ENCODE measurements around the gene CXCL13. TPM values are rescaled to one million over a fixed set of nuclear protein-coding genes. Genes with fewer than 3 reads are reported as not detected.

Gene CXCL13
- polyA plus RNA-seq, 1 experiment, result not detected

DNA sequence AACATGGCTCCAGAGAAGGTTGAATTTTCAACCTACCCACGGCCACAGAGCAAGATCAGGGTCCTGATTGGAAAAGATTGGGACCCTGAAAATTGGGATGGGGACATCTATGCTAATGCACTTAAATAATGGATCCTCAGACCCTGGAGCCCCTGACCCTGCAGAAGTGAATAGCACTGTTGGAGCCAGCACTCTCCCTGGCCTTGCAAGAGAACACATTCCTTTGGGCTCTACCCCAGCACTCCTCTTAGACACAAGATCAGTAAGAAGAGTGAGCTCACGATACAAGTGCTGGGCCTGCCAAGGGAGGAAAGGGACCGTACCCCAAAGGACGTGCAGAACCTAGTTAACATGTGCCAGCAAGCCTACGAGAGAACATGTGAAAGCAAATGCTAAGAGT is 19.9 kb downstream of the CXCL13 start:
- H3K27me3 ChIP-seq (ENCODE audit: control insufficient read depth, insufficient read depth, low read length), result peaks cover 21% of the 10 kb centered on the region
- no peaks in the 10 kb centered on the region for H3K9me3 ChIP-seq (ENCODE audit: control insufficient read depth, insufficient read depth, low read length)
- CTCF ChIA-PET, result no interaction called here
- H3K27ac ChIP-seq (ENCODE audit: low read depth, low read length), result no peak overlapping the region
- TF ChIP-seq, protein P1, sequence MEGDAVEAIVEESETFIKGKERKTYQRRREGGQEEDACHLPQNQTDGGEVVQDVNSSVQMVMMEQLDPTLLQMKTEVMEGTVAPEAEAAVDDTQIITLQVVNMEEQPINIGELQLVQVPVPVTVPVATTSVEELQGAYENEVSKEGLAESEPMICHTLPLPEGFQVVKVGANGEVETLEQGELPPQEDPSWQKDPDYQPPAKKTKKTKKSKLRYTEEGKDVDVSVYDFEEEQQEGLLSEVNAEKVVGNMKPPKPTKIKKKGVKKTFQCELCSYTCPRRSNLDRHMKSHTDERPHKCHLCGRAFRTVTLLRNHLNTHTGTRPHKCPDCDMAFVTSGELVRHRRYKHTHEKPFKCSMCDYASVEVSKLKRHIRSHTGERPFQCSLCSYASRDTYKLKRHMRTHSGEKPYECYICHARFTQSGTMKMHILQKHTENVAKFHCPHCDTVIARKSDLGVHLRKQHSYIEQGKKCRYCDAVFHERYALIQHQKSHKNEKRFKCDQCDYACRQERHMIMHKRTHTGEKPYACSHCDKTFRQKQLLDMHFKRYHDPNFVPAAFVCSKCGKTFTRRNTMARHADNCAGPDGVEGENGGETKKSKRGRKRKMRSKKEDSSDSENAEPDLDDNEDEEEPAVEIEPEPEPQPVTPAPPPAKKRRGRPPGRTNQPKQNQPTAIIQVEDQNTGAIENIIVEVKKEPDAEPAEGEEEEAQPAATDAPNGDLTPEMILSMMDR (IDR thresholded peaks at IDR 0.05; ENCODE audit: low read depth, low read length), result no peak
- POLR2A ChIA-PET, result no interaction called here
- no peak for DNase-seq (ENCODE audit: low read depth, low spot score)
- no peak overlapping the region for H3K4me3 ChIP-seq (ENCODE audit: low read depth, low read length)

DNA sequence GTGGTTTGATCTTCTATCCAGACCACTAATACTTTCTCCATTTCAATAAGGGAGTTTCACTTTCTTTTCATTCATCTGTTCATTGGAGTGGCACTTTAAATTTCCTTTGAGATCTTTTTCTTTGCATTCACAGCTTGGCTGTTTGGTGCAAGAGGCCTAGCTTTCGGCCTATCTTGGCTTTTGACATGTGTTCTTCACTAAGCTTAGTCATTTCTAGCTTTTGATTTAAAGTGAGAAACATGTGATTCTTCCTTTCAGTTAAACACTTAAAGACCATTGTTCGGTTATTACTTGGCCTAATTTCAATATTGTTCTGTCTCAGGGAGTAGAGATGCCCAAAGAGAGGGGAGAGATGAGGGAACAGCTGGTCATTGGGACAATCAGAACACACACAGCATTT is 24.3 kb downstream of the CXCL13 start:
- CTCF ChIA-PET, result interaction anchor here (1.3 kb wide), 2 partner anchors 10 to 29 kb away, joined by 6 read pairs; no protein-coding TSS in a partner anchor
- no peak overlapping the region for H3K4me3 ChIP-seq (ENCODE audit: low read depth, low read length)
- H3K27me3 ChIP-seq (ENCODE audit: control insufficient read depth, insufficient read depth, low read length), result peaks cover 6% of the 10 kb centered on the region
- DNase-seq (ENCODE audit: low read depth, low spot score), result no peak
- H3K9me3 ChIP-seq (ENCODE audit: control insufficient read depth, insufficient read depth, low read length), result no peaks in the 10 kb centered on the region
- H3K27ac ChIP-seq (ENCODE audit: low read depth, low read length), result no peak overlapping the region
- TF ChIP-seq, protein P1 (IDR thresholded peaks at IDR 0.05; ENCODE audit: low read depth, low read length), result no peak
- POLR2A ChIA-PET, result no interaction called here

DNA sequence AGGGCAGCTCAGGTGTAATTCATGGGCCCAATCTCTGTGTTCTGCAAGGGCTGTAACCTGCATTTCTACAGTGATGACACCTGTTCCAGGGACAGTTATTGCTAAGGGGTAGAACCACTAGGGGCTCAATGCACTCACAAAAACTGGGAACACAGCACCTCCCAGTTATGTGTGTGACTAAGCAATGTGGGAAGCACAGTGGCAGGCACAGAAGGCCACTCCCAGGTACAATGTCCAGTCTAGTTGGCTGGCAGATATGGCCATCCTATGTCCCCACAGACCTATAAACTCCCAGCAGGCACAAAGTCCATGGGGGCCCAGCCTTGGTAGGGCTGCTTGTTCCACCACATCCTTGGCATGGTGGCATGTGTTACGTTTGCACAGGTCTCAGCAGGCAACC is 25.7 kb downstream of the CXCL13 start:
- peaks cover 2% of the 10 kb centered on the region for H3K27me3 ChIP-seq (ENCODE audit: control insufficient read depth, insufficient read depth, low read length)
- H3K27ac ChIP-seq (ENCODE audit: low read depth, low read length), result no peak overlapping the region
- H3K9me3 ChIP-seq (ENCODE audit: control insufficient read depth, insufficient read depth, low read length), result no peaks in the 10 kb centered on the region
- H3K4me3 ChIP-seq (ENCODE audit: low read depth, low read length), result no peak overlapping the region
- no peak for DNase-seq (ENCODE audit: low read depth, low spot score)
- TF ChIP-seq, protein P1 (IDR thresholded peaks at IDR 0.05; ENCODE audit: low read depth, low read length), result no peak
- ChIA-PET POLR2A (no interaction called here), CTCF (no interaction called here)

DNA sequence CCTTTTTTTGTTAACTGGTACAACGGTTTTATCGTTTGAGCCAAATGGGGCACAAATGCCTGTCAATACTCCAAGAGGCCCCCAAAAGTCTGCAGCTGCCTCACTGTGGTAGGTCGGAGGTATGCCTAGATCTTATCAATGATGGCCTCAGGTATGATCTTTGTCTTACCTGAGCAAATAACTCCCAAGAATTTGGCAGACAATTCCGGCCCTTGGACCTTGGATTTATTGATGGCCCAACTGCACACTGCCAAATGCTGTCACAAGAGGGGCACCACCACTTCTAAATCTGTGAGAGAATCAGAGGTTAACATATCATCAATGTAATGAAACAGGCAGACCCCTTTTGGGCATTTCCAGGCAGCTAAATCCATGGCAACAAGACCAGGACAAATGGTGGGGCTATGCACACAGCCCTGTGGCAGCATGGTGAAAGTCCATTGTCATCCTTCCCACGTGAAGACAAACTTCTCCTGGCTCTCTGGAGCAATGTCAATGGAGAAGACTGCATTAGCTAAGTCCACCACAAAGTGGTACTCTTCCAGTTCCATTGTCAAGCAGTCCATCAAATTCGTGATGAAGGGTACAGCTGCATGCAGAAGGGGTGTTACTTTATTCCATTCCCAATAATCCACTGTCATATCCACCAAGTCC is 28.6 kb downstream of the CXCL13 start:
- TF ChIP-seq, protein P1 (IDR thresholded peaks at IDR 0.05; ENCODE audit: low read depth, low read length), result no peak
- H3K27me3 ChIP-seq (ENCODE audit: control insufficient read depth, insufficient read depth, low read length), result no peaks in the 10 kb centered on the region
- H3K27ac ChIP-seq (ENCODE audit: low read depth, low read length), result no peak overlapping the region
- ChIA-PET POLR2A (no interaction called here), CTCF (no interaction called here)
- no peak overlapping the region for H3K4me3 ChIP-seq (ENCODE audit: low read depth, low read length)
- no peak for DNase-seq (ENCODE audit: low read depth, low spot score)
- no peaks in the 10 kb centered on the region for H3K9me3 ChIP-seq (ENCODE audit: control insufficient read depth, insufficient read depth, low read length)

DNA sequence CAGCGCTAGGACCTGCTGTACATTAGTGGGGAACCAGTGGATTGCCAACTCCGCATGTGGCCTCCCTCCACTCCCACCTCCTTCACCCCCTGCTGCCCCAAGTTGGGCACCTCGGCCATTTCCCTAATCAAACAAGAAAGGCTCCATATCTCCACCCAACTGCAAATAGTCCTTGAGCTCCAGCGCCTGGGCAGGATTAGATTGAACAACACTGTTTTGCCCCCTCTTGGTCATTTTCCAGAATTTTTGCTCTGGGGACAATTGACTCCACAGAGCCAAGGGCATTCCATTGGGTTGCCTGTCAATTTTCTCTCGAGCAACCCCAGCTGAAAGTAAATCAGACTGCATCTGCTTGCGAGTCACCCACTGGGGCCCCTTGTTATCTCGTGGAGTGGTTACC is 29.6 kb downstream of the CXCL13 start:
- CTCF ChIA-PET, result no interaction called here
- DNase-seq (ENCODE audit: low read depth, low spot score), result no peak
- POLR2A ChIA-PET, result no interaction called here
- Histone ChIP-seq H3K4me3 (ENCODE audit: low read depth, low read length) (no peak overlapping the region), H3K27ac (ENCODE audit: low read depth, low read length) (no peak overlapping the region), H3K27me3 (ENCODE audit: control insufficient read depth, insufficient read depth, low read length) (no peaks in the 10 kb centered on the region), H3K9me3 (ENCODE audit: control insufficient read depth, insufficient read depth, low read length) (no peaks in the 10 kb centered on the region)
- TF ChIP-seq, protein P1 (IDR thresholded peaks at IDR 0.05; ENCODE audit: low read depth, low read length), result no peak
